CD14-positive monocyte (primary cell): Measurements from ENCODE around the gene NAA60. TPM values are rescaled to one million over a fixed set of nuclear protein-coding genes. Genes with fewer than 3 reads are reported as not detected.
A peak's percentile ranks its signal among the peaks of the same experiment; 100 is the strongest.
"Not testable (repeated sequence)": the region's sequence is repeated elsewhere in the genome, so short reads cannot be mapped to it uniquely, and the experiment has no call there.

Source experiments
- DNase-seq, 3 donors: peaks; one replicate each; pipeline ENCODE4 v3.0.0-alpha.2; 2011 to 2022
- H2AFZ ChIP-seq: 2 replicates; pipeline ENCODE4 v1.6.0; 2012; ENCODE audit warnings: mild to moderate bottlenecking, low read depth, low read length, inconsistent platforms; ENCODE audit not compliant: insufficient read depth, poor library complexity, severe bottlenecking
- H3K27ac ChIP-seq, 2 donors: 1 replicate in 1 of 2; 2 replicates in 1 of 2; pipeline ENCODE4 v1.5.1; 2012 to 2013; ENCODE audit warnings: low read length in 2 of 2, control low read depth in 1 of 2, inconsistent platforms in 1 of 2, low read depth in 1 of 2, mild to moderate bottlenecking in 1 of 2
- H3K27me3 ChIP-seq, 2 donors: one replicate each; pipeline versions ENCODE4 v1.6.0 to v1.6.1; 2011 to 2013; ENCODE audit warnings: low read length in 2 of 2; ENCODE audit not compliant: control insufficient read depth in 2 of 2, insufficient read depth in 2 of 2
- H3K36me3 ChIP-seq, 2 donors: replicated peaks in 1 of 2; 1 replicate in 1 of 2; 2 replicates in 1 of 2; pipeline versions ENCODE4 v1.5.1 to v1.6.1; 2012 to 2013; ENCODE audit warnings: low read length in 2 of 2, control low read depth in 1 of 2, inconsistent platforms in 1 of 2, mild to moderate bottlenecking in 1 of 2; ENCODE audit not compliant: insufficient read depth in 2 of 2, control insufficient read depth in 1 of 2
- H3K4me1 ChIP-seq, 2 donors: 1 replicate in 1 of 2; 2 replicates in 1 of 2; pipeline versions ENCODE4 v1.5.1 to v1.6.1; 2012 to 2013; ENCODE audit warnings: low read length in 2 of 2, control low read depth in 1 of 2, inconsistent platforms in 1 of 2, mild to moderate bottlenecking in 1 of 2, moderate library complexity in 1 of 2; ENCODE audit not compliant: insufficient read depth in 2 of 2, control insufficient read depth in 1 of 2
- H3K4me2 ChIP-seq: replicated peaks from 2 replicates; pipeline ENCODE3; 2012; ENCODE audit warnings: low read length, moderate library complexity, mild to moderate bottlenecking; ENCODE audit not compliant: poor library complexity, severe bottlenecking; ENCODE audit errors: extremely low read depth
- H3K4me3 ChIP-seq, 3 experiments: fragments of 200-600 bp in 1 of 3; sonication (generic) in 1 of 3; replicated peaks in 1 of 3; 1 replicate in 2 of 3; 2 replicates in 1 of 3; pipeline ENCODE4 v1.5.1; 2011 to 2013; ENCODE audit warnings: low read length in 3 of 3, mild to moderate bottlenecking in 3 of 3, control low read depth in 2 of 3, low read depth in 2 of 3, inconsistent platforms in 1 of 3, moderate library complexity in 1 of 3
- H3K79me2 ChIP-seq: 2 replicates; pipeline ENCODE4 v1.6.0; 2012; ENCODE audit warnings: mild to moderate bottlenecking, control low read depth, inconsistent platforms, low read length, moderate library complexity; ENCODE audit not compliant: insufficient read depth
- H3K9ac ChIP-seq: 2 replicates; pipeline ENCODE4 v1.6.0; 2017; ENCODE audit warnings: low read length, mild to moderate bottlenecking; ENCODE audit not compliant: insufficient read depth, poor library complexity, severe bottlenecking
- H3K9me3 ChIP-seq, 2 donors: replicated peaks in 1 of 2; 1 replicate in 1 of 2; 2 replicates in 1 of 2; pipeline versions ENCODE4 v1.5.1 to v1.6.1; 2012 to 2013; ENCODE audit warnings: low read length in 2 of 2, control low read depth in 1 of 2; ENCODE audit not compliant: control insufficient read depth in 1 of 2, insufficient read depth in 1 of 2
- H4K20me1 ChIP-seq: 2 replicates; pipeline ENCODE4 v1.6.0; 2012; ENCODE audit warnings: mild to moderate bottlenecking, low read length, control low read depth, moderate library complexity; ENCODE audit not compliant: insufficient read depth
- H3K27ac Mint-ChIP-seq, 7 donors: one replicate each; pipeline ENCODE4 v1.8.0; 2020; ENCODE audit warnings: mild to moderate bottlenecking in 7 of 7, mixed read lengths in 7 of 7, moderate library complexity in 6 of 7, inconsistent platforms in 2 of 7
- H3K27me3 Mint-ChIP-seq, 3 donors: one replicate each; pipeline ENCODE4 v1.8.0; 2021 to 2022; ENCODE audit warnings: low read depth in 3 of 3, mild to moderate bottlenecking in 3 of 3, mixed read lengths in 3 of 3, moderate library complexity in 3 of 3, inconsistent platforms in 1 of 3
- H3K36me3 Mint-ChIP-seq, 2 donors: one replicate each; pipeline ENCODE4 v1.8.0; 2020; ENCODE audit warnings: mixed read lengths in 2 of 2, inconsistent platforms in 1 of 2, mild to moderate bottlenecking in 1 of 2
- H3K4me1 Mint-ChIP-seq: one replicate; pipeline ENCODE4 v1.8.0; 2020; ENCODE audit warnings: mild to moderate bottlenecking, mixed read lengths
- H3K4me3 Mint-ChIP-seq, 2 donors: one replicate each; pipeline ENCODE4 v1.8.0; 2020; ENCODE audit warnings: mild to moderate bottlenecking in 2 of 2, mixed read lengths in 2 of 2, moderate library complexity in 1 of 2
- H3K9me3 Mint-ChIP-seq, 7 donors: one replicate each; pipeline ENCODE4 v1.8.0; 2020 to 2022; ENCODE audit warnings: mixed read lengths in 7 of 7, mild to moderate bottlenecking in 6 of 7, moderate library complexity in 6 of 7, inconsistent platforms in 2 of 7
- CTCF ChIP-seq: fragments of 200-600 bp; IDR thresholded peaks from one replicate; pipeline ENCODE4 v1.8.0; 2022; ENCODE audit warnings: antibody characterized with exemption, mild to moderate bottlenecking
- WGBS: methylation state at CpG from one replicate; pipeline ENCODE4 v1.1.5; 2013; ENCODE audit warnings: missing lambda C conversion rate; ENCODE audit not compliant: insufficient coverage; 5-methylcytosine and 5-hydroxymethylcytosine counted together
- intact Hi-C, 2 donors: fragments of 100-400 bp; cut with micrococcal nuclease; formaldehyde crosslinking; loops; one replicate each; pipeline versions ENCODE4 v1.15.0 to v1.15.1; 2023
- polyA plus RNA-seq, 3 donors: library from polyadenylated mRNA; depleted of rRNA in 1 of 3; unstranded in 2 of 3; stranded (reverse) in 1 of 3; fragments of 300-500 nt in 2 of 3; fragments of >200 nt in 1 of 3; fragmentation: Illumina TruSeq in 2 of 3; gene quantifications; 1 replicate in 2 of 3; 2 replicates in 1 of 3; pipeline ENCODE4 v1.2.3, GENCODE V29; 2012 to 2021

NAA60 gene
- polyA plus RNA-seq, 3 donors, result 19.5 to 48.8 (median 29.7) TPM

- Histone ChIP-seq H3K27ac (no peak overlapping the region), H3K36me3 (no peaks in the 10 kb centered on the region), H4K20me1 (no peaks in the 10 kb centered on the region), H3K79me2 (no peaks in the 10 kb centered on the region), H3K4me1 (peaks cover 16 to 23% of the 10 kb centered on the region in 2 donors), H3K9ac (no peak overlapping the region), H3K4me2 (no peak overlapping the region), H2AFZ (no peak overlapping the region), H3K9me3 (no peaks in the 10 kb centered on the region), H3K4me3 (no peak overlapping the region), H3K27me3 (no peaks in the 10 kb centered on the region)
- no peaks in the 10 kb centered on the region for H3K36me3 Mint-ChIP-seq
- no peak overlapping the region for H3K4me3 Mint-ChIP-seq
- intact Hi-C loops, result loop anchor here in 1 of 2 donors (5.0 kb wide), 1 partner anchor 35 kb away; no protein-coding TSS in a partner anchor
- H3K4me1 Mint-ChIP-seq, result peaks cover 23% of the 10 kb centered on the region
- no peak for DNase-seq
- peaks cover 2 to 13% (median 6%) of the 10 kb centered on the region in 3 donors for H3K27me3 Mint-ChIP-seq
- no peak for TF ChIP-seq CTCF
- 100% methylated on average over 3 of the region's 4 CpGs for WGBS
- no peak overlapping the region for H3K27ac Mint-ChIP-seq
- peaks cover 0 to 5% (median 3%) of the 10 kb centered on the region in 7 donors for H3K9me3 Mint-ChIP-seq
These were observed 54.3 kb downstream of the NAA60 start for GRCh38 chr16:3497771-3498170.

- H4K20me1 ChIP-seq, result no peaks in the 10 kb centered on the region
- Mint-ChIP-seq H3K4me1 (peaks cover 23% of the 10 kb centered on the region), H3K27me3 (peaks cover 4 to 13% (median 6%) of the 10 kb centered on the region in 3 donors), H3K27ac (no peak overlapping the region), H3K4me3 (no peak overlapping the region), H3K9me3 (peaks cover 0 to 5% (median 3%) of the 10 kb centered on the region in 7 donors), H3K36me3 (no peaks in the 10 kb centered on the region)
- peaks cover 16 to 23% of the 10 kb centered on the region in 2 donors for H3K4me1 ChIP-seq
- no peak overlapping the region for H3K27ac ChIP-seq
- H3K27me3 ChIP-seq, result no peaks in the 10 kb centered on the region
- no peak overlapping the region for H3K9ac ChIP-seq
- no peak overlapping the region for H3K4me2 ChIP-seq
- H3K9me3 ChIP-seq, result no peaks in the 10 kb centered on the region
- DNase-seq, result no peak
- no peaks in the 10 kb centered on the region for H3K36me3 ChIP-seq
- intact Hi-C loops, result loop anchor here in 1 of 2 donors (5.0 kb wide), 1 partner anchor 37 kb away; no protein-coding TSS in a partner anchor
- H2AFZ ChIP-seq, result no peak overlapping the region
- H3K79me2 ChIP-seq, result no peaks in the 10 kb centered on the region
- WGBS, result 98% methylated on average over 13 of the region's 16 CpGs
- TF ChIP-seq CTCF, result no peak
- no peak overlapping the region for H3K4me3 ChIP-seq
These were observed 55.5 kb downstream of the NAA60 start for GRCh38 chr16:3498988-3499387.

- peak overlapping the region; percentile 66 for H3K9ac ChIP-seq
- H3K36me3 Mint-ChIP-seq, intact Hi-C loops, H3K79me2 ChIP-seq, H4K20me1 ChIP-seq, H3K36me3 ChIP-seq, DNase-seq, H3K27me3 ChIP-seq, H3K9me3 ChIP-seq, H3K9me3 Mint-ChIP-seq: not testable (repeated sequence)
- Mint-ChIP-seq H3K27ac (peak overlapping the region in 4 of 7 donors; percentile 72 to 86 (median 80)), H3K4me3 (peak overlapping the region; percentile 85 to 92), H3K4me1 (peaks cover 23% of the 10 kb centered on the region), H3K27me3 (peaks cover 6 to 13% (median 6%) of the 10 kb centered on the region in 3 donors)
- H3K4me3 ChIP-seq, result peak overlapping the region; percentile 43 to 87 (median 70)
- peaks cover 16 to 23% of the 10 kb centered on the region in 2 donors for H3K4me1 ChIP-seq
- H2AFZ ChIP-seq, result peak overlapping the region; percentile 93
- H3K4me2 ChIP-seq, result peak overlapping the region; percentile 91
- WGBS, result 28% methylated on average over 11 of the region's 24 CpGs
- peak overlapping the region; percentile 25 to 66 for H3K27ac ChIP-seq
These were observed 57.9 kb downstream of the NAA60 start for GRCh38 chr16:3501412-3501761.
